GM23248 (cell line): Measurements from ENCODE around the gene RCAN2.

Experiments used
- EZH2 ChIP-seq: fragments of 200-600 bp; sonication (generic); IDR thresholded peaks from 2 replicates; pipeline ENCODE4 v1.6.1; 2018; ENCODE audit warnings: antibody characterized with exemption, mild to moderate bottlenecking; ENCODE audit not compliant: insufficient read depth, poor library complexity, severe bottlenecking
- EZH2phosphoT487 ChIP-seq: fragments of 200-600 bp; sonication (generic); IDR thresholded peaks from 2 replicates; pipeline ENCODE4 v1.6.1; 2018; ENCODE audit warnings: antibody characterized with exemption, moderate library complexity, mild to moderate bottlenecking, low read depth; ENCODE audit not compliant: insufficient read depth

DNA sequence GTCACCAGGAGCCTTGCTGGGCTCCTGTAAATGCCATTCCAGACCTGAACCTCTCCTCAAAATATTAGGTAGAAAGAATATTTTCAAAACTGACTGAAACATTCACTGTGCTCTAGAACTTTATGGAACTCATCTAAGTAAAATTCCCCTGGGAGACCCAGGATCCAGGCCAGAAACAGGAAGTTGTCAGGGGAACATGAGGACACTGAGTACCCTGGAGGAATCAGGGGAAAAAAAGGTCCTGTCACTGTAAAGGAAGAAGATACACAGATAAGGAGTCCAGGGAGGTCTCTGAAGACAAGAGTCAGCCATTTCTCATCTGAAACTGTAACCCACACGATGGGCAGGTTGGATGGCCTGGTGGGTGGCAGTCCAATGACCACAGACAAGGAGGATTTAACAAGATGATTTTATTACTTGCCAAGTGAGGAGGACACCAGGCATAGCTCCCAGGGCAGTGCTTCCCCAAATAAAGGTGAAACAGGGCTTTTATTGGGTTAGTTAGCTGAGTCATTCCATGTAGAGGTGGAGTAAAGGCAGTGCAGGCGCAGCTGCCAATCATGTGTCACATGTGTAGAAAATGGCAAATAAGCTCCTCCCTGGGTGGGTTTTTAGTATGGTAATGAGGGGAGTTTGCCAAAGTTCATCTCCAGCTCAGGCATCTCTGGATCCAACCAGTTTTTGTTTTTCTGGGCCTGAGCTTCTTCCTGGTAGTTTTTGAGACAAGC is 138.5 kb downstream of the RCAN2 start:
- TF ChIP-seq EZH2 (no peak), EZH2phosphoT487 (no peak)
